Measurements from ENCODE around the gene MAP3K2.

The MAP3K2 gene

DNA sequence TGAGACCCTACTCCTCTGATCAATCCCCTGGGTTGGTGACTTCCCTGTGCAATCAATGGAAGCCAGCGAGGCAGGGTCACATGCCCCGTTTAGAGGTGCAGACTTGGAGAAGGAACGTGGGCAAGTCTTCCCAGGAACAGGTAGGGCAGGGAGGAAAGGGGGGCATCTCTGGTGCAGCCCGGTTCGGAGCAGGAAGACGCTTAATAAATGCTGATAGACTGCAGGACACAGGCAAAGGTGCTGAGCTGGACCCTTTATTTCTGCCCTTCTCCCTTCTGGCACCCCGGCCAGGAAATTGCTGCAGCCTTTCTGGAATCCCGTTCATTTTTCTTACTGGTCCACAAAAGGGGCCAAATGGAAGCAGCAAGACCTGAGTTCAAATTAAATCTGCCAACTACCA, 29.6 kb upstream of the MAP3K2 start:
- TF ChIP-seq SIN3A (IDR thresholded peaks at IDR 0.05; ENCODE audit: borderline replicate concordance, insufficient read depth, low read length): no peak
- TF ChIP-seq, protein P1, sequence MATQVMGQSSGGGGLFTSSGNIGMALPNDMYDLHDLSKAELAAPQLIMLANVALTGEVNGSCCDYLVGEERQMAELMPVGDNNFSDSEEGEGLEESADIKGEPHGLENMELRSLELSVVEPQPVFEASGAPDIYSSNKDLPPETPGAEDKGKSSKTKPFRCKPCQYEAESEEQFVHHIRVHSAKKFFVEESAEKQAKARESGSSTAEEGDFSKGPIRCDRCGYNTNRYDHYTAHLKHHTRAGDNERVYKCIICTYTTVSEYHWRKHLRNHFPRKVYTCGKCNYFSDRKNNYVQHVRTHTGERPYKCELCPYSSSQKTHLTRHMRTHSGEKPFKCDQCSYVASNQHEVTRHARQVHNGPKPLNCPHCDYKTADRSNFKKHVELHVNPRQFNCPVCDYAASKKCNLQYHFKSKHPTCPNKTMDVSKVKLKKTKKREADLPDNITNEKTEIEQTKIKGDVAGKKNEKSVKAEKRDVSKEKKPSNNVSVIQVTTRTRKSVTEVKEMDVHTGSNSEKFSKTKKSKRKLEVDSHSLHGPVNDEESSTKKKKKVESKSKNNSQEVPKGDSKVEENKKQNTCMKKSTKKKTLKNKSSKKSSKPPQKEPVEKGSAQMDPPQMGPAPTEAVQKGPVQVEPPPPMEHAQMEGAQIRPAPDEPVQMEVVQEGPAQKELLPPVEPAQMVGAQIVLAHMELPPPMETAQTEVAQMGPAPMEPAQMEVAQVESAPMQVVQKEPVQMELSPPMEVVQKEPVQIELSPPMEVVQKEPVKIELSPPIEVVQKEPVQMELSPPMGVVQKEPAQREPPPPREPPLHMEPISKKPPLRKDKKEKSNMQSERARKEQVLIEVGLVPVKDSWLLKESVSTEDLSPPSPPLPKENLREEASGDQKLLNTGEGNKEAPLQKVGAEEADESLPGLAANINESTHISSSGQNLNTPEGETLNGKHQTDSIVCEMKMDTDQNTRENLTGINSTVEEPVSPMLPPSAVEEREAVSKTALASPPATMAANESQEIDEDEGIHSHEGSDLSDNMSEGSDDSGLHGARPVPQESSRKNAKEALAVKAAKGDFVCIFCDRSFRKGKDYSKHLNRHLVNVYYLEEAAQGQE (IDR thresholded peaks at IDR 0.05; ENCODE audit: insufficient read depth in 1 of 2, low read depth in 2 of 2, low read length in 2 of 2): no peak

DNA sequence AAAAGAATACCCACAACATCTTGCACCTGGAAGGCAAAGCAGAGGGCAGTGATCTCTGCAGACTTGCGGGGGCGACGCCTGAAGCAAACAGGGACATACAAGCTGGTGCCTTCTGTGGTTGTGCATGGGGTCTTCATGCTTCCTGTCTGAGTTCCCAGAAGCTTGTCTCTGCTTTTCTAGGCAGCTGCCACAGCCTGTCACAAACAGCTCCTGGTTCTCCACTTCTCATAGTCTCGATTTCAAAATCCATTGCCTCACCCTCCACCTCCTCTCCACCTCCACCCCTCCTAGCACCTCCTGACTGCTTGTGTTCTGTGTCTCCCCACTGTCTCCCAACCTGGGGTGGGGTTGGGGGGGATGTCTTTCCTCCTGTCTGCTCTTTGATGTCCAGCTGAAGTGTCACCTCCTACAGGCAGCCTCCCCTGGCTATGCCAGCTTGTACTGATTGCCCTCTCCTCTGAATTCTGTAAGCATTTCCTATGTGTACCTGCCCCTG, 28.8 kb upstream of the MAP3K2 start:
- TF ChIP-seq, protein P1 (IDR thresholded peaks at IDR 0.05; ENCODE audit: insufficient read depth in 1 of 2, low read depth in 2 of 2, low read length in 2 of 2): no peak
- no peak for TF ChIP-seq SIN3A (IDR thresholded peaks at IDR 0.05; ENCODE audit: borderline replicate concordance, insufficient read depth, low read length)
- TF ChIP-seq POLR2AphosphoS5 (IDR thresholded peaks at IDR 0.05; ENCODE audit: low read depth, low read length): no peak
- no peak for TF ChIP-seq FOXP2 (optimal IDR thresholded peaks at IDR 0.05; ENCODE audit: borderline replicate concordance, extremely low read depth, extremely low read length, insufficient read depth)
- TF ChIP-seq TAF1 (IDR thresholded peaks at IDR 0.05; ENCODE audit: borderline replicate concordance, insufficient read depth, low read length): no peak

DNA sequence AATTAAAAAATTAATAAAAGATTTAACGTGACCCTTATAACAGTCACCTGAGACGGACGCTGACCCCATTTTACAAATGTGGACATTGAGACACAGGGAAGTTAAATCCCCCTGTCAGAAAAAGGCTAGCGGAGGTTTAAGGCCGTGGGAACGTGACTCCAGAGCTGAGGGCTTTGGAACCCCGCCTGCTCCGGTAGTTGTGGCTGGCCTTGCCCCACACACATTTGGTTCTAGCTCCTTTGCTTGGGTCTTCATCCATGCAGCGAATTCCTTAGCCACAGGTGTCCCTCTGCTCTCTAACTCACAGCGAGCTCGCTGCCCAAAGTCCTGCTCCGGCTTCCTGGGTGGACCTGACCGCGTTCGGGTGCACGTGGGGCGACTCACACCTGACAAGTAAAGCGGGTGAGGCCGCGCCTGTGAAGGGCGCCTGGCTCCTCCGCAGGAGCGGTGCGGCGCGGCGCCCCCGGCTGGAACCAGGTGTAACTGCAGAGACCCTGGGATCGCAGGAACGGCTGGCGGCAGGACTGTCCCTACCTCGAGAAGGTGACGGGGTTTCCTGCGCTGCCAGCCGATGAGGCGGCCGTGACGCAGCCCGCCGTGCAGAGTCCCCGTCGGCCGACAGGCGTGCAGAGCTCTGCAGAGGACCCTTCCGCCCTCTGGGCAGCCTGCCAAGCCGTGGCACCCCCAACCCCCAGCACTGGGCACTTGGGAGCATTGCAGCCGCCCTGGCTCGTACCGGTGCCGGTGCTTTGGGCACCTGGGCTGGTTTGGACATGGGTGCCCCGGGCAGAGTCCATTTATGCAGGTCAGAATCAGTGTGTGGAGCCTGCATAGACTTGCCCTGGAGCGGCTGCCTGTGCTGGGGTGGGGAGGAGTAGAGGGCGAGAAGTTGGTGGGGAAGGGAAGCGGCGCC, 28.1 kb upstream of the MAP3K2 start:
- TF ChIP-seq TAF1 (IDR thresholded peaks at IDR 0.05; ENCODE audit: borderline replicate concordance, insufficient read depth, low read length) (no peak), SIN3A (IDR thresholded peaks at IDR 0.05; ENCODE audit: borderline replicate concordance, insufficient read depth, low read length) (no peak), POLR2AphosphoS5 (IDR thresholded peaks at IDR 0.05; ENCODE audit: low read depth, low read length) (no peak), FOXP2 (optimal IDR thresholded peaks at IDR 0.05; ENCODE audit: borderline replicate concordance, extremely low read depth, extremely low read length, insufficient read depth) (no peak)
- TF ChIP-seq, protein P1 (IDR thresholded peaks at IDR 0.05; ENCODE audit: insufficient read depth in 1 of 2, low read depth in 2 of 2, low read length in 2 of 2): no peak

GRCh38 chr2:127414638-127415592, 27.1 kb upstream of the MAP3K2 start:
- TF ChIP-seq FOXP2 (optimal IDR thresholded peaks at IDR 0.05; ENCODE audit: borderline replicate concordance, extremely low read depth, extremely low read length, insufficient read depth): no peak
- TF ChIP-seq, protein P1 (IDR thresholded peaks at IDR 0.05; ENCODE audit: insufficient read depth in 1 of 2, low read depth in 2 of 2, low read length in 2 of 2): no peak
- TF ChIP-seq SIN3A (IDR thresholded peaks at IDR 0.05; ENCODE audit: borderline replicate concordance, insufficient read depth, low read length): no peak
- TF ChIP-seq TAF1 (IDR thresholded peaks at IDR 0.05; ENCODE audit: borderline replicate concordance, insufficient read depth, low read length): no peak
- TF ChIP-seq POLR2AphosphoS5 (IDR thresholded peaks at IDR 0.05; ENCODE audit: low read depth, low read length): no peak
